NCI-H2196 (cell line): Measurements from ENCODE around the gene NLRP7.
"Not testable (repeated sequence)": the region's sequence is repeated elsewhere in the genome, so short reads cannot be mapped to it uniquely, and the experiment has no call there.

Experiments used
- DNase-seq: peaks from one replicate; lab custom pipeline; 2025; ENCODE audit not compliant: unreplicated experiment; lab: John Stamatoyannopoulos, UW

NLRP7 gene

GRCh38 chr19:54947381-54947780 is at the start of gene NLRP7:
Gene NLRP7 (minus strand): TSS chr19:54947530.
- DNase-seq: no peak

GRCh38 chr19:54995561-54995960 is 48.2 kb upstream of the NLRP7 start:
- no peak for DNase-seq

GRCh38 chr19:54989531-54989930 is 42.2 kb upstream of the NLRP7 start:
- not testable (repeated sequence) for DNase-seq

- not testable (repeated sequence) for DNase-seq
These were observed 35.2 kb upstream of the NLRP7 start for GRCh38 chr19:54982562-54982961.

- not testable (repeated sequence) for DNase-seq
These were observed 26.1 kb upstream of the NLRP7 start for GRCh38 chr19:54973229-54974090.

GRCh38 chr19:54971446-54971845 is 24.1 kb upstream of the NLRP7 start:
- DNase-seq: not testable (repeated sequence)

- DNase-seq: no peak
These were observed 22.3 kb upstream of the NLRP7 start for GRCh38 chr19:54969647-54970046.

- no peak for DNase-seq
These were observed 20.3 kb upstream of the NLRP7 start for GRCh38 chr19:54967611-54968010.

- not testable (repeated sequence) for DNase-seq
These were observed 17.7 kb upstream of the NLRP7 start for GRCh38 chr19:54965055-54965454.

- DNase-seq: no peak
These were observed 12.5 kb upstream of the NLRP7 start for GRCh38 chr19:54959840-54960239.

GRCh38 chr19:54955376-54955775 is 8.0 kb upstream of the NLRP7 start:
- no peak for DNase-seq

- DNase-seq: not testable (repeated sequence)
These were observed 6.0 kb upstream of the NLRP7 start for GRCh38 chr19:54953345-54953713.

- no peak for DNase-seq
These were observed 5.4 kb upstream of the NLRP7 start for GRCh38 chr19:54952591-54953344.

- DNase-seq: not testable (repeated sequence)
These were observed 3.2 kb upstream of the NLRP7 start for GRCh38 chr19:54950580-54950979.

- DNase-seq: no peak
These were observed 2.1 kb upstream of the NLRP7 start for GRCh38 chr19:54949412-54949811.

- DNase-seq: not testable (repeated sequence)
These were observed 3.5 kb downstream of the NLRP7 start for GRCh38 chr19:54943772-54944361.

GRCh38 chr19:54939538-54939937 is 7.8 kb downstream of the NLRP7 start:
- not testable (repeated sequence) for DNase-seq

GRCh38 chr19:54938906-54939305 is 8.4 kb downstream of the NLRP7 start:
- DNase-seq: no peak

GRCh38 chr19:54937926-54938325 is 9.4 kb downstream of the NLRP7 start:
- DNase-seq: no peak

- DNase-seq: no peak
These were observed 19.0 kb downstream of the NLRP7 start for GRCh38 chr19:54928299-54928698.

- DNase-seq: no peak
These were observed 24.1 kb downstream of the NLRP7 start for GRCh38 chr19:54923276-54923675.

- DNase-seq: no peak
These were observed 26.2 kb downstream of the NLRP7 start for GRCh38 chr19:54921082-54921481.
